PC-9 (cell line): ENCODE results near the gene ABHD17A.

Experiments used
- EZH2 ChIP-seq: fragments of 200-600 bp; sonication (generic); IDR thresholded peaks from 2 replicates; pipeline ENCODE4 v1.8.0; 2017; ENCODE audit warnings: antibody characterized with exemption, low read depth
- TF ChIP-seq, protein P1 (sequence below): fragments of 200-600 bp; sonication (generic); conservative IDR thresholded peaks from 2 replicates; pipeline ENCODE4 v1.6.1; 2017; ENCODE audit warnings: mixed run types, antibody characterized with exemption, mild to moderate bottlenecking, moderate library complexity

DNA sequence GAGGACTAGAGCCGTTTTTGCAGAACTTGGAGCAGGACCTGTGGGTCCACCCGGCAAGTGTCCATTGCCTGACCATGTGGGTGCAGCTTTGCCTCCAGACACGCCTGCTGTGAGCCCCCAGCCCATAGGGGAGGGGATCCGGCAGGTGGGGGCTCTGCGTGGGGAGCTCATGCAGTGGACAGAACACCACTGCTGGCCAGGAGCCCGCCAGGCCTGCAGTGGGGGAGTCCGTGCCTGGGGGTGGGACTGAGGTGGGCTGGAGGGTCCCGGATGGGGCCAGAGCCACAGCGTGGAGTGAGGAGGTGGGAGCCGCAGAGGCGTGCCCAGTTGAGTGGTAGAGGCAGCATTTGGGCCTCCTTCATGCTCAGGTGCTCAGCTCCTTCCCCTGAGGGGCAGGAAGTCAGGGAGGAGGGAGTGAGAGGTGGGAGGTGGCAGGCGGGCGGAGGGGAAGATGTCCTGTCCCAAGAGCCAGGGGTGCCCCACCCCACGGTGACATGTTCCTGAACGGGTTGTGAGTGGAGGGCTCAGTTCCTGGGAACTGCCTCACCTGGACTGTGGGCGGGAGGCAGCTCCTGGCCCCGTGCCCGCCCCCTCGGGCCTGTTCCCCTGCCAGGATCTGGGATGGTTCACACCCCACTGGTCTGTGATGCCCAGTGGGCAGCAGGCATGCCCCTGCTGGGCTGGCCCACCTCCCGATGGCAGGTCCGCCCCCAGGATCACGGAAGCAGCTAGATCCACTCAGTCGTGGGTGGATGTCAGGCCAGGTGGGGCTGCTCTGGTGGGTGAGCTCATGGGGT is 28.7 kb upstream of the ABHD17A start:
- TF ChIP-seq, protein P1, sequence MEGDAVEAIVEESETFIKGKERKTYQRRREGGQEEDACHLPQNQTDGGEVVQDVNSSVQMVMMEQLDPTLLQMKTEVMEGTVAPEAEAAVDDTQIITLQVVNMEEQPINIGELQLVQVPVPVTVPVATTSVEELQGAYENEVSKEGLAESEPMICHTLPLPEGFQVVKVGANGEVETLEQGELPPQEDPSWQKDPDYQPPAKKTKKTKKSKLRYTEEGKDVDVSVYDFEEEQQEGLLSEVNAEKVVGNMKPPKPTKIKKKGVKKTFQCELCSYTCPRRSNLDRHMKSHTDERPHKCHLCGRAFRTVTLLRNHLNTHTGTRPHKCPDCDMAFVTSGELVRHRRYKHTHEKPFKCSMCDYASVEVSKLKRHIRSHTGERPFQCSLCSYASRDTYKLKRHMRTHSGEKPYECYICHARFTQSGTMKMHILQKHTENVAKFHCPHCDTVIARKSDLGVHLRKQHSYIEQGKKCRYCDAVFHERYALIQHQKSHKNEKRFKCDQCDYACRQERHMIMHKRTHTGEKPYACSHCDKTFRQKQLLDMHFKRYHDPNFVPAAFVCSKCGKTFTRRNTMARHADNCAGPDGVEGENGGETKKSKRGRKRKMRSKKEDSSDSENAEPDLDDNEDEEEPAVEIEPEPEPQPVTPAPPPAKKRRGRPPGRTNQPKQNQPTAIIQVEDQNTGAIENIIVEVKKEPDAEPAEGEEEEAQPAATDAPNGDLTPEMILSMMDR = no peak
- TF ChIP-seq EZH2 = no peak
